ENCODE data around the gene SYT10.

The SYT10 gene

GRCh38 chr12:33439587-33440011, at the start of gene SYT10:
Gene SYT10, minus strand, starts transcription at chr12:33439819. Its CDS starts 297 bp downstream, at chr12:33439522.
- Mint-ChIP-seq H3K27ac (peak within 1 kb of the TSS; percentile 85 to 88 (median 86)), H3K4me3 (peak within 1 kb of the TSS; percentile 92 to 97 (median 96)), H3K36me3 (ENCODE audit: low read depth) (no peaks in the 10 kb centered on the region), H3K9me3 (no peaks in the 10 kb centered on the region), H3K27me3 (ENCODE audit: low read depth) (peaks cover 81% of the 10 kb centered on the region), H3K4me1 (peaks cover 4% of the 10 kb centered on the region)
- TF ChIP-seq, protein P1, sequence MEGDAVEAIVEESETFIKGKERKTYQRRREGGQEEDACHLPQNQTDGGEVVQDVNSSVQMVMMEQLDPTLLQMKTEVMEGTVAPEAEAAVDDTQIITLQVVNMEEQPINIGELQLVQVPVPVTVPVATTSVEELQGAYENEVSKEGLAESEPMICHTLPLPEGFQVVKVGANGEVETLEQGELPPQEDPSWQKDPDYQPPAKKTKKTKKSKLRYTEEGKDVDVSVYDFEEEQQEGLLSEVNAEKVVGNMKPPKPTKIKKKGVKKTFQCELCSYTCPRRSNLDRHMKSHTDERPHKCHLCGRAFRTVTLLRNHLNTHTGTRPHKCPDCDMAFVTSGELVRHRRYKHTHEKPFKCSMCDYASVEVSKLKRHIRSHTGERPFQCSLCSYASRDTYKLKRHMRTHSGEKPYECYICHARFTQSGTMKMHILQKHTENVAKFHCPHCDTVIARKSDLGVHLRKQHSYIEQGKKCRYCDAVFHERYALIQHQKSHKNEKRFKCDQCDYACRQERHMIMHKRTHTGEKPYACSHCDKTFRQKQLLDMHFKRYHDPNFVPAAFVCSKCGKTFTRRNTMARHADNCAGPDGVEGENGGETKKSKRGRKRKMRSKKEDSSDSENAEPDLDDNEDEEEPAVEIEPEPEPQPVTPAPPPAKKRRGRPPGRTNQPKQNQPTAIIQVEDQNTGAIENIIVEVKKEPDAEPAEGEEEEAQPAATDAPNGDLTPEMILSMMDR (IDR thresholded peaks at IDR 0.05; ENCODE audit: unreplicated experiment in 3 of 3), result no peak

DNA sequence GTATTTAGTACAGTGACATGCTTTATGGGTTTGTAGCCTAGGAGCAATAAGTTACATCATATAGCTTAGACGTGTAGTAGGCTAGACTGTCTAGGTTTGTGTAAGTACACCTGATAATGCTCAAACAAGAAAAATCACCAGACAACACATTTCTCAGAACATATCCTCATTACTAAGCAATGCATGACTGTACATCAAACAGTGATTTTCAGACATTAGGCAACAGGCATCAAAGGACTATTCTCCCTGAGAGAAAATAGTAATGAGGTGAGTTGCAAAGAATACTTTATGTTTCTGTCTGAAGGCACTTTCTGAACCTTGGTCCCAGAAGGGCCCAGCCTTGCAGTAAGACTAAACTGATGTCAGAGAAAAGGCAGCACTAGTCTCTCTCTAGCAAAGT, 48.4 kb upstream of the SYT10 start:
- peaks cover 9% of the 10 kb centered on the region for H3K9me3 Mint-ChIP-seq
- H3K27ac Mint-ChIP-seq, result no peak overlapping the region
- H3K36me3 Mint-ChIP-seq (ENCODE audit: low read depth), result no peaks in the 10 kb centered on the region
- H3K27me3 Mint-ChIP-seq (ENCODE audit: low read depth), result no peaks in the 10 kb centered on the region
- H3K4me3 Mint-ChIP-seq, result no peak overlapping the region
- H3K4me1 Mint-ChIP-seq, result no peaks in the 10 kb centered on the region
- TF ChIP-seq, protein P1 (IDR thresholded peaks at IDR 0.05; ENCODE audit: unreplicated experiment in 3 of 3), result no peak

GRCh38 chr12:33486058-33486457, 46.4 kb upstream of the SYT10 start:
- Mint-ChIP-seq H3K27ac (no peak overlapping the region), H3K36me3 (ENCODE audit: low read depth) (no peaks in the 10 kb centered on the region), H3K4me3 (no peak overlapping the region), H3K4me1 (no peaks in the 10 kb centered on the region), H3K9me3 (peaks cover 2% of the 10 kb centered on the region), H3K27me3 (ENCODE audit: low read depth) (no peaks in the 10 kb centered on the region)
- TF ChIP-seq, protein P1 (IDR thresholded peaks at IDR 0.05; ENCODE audit: unreplicated experiment in 3 of 3), result no peak

- no peaks in the 10 kb centered on the region for H3K27me3 Mint-ChIP-seq (ENCODE audit: low read depth)
- no peak overlapping the region for H3K27ac Mint-ChIP-seq
- H3K4me1 Mint-ChIP-seq, result no peaks in the 10 kb centered on the region
- H3K9me3 Mint-ChIP-seq, result no peaks in the 10 kb centered on the region
- H3K36me3 Mint-ChIP-seq (ENCODE audit: low read depth), result no peaks in the 10 kb centered on the region
- TF ChIP-seq, protein P1 (IDR thresholded peaks at IDR 0.05; ENCODE audit: unreplicated experiment in 3 of 3), result no peak
- no peak overlapping the region for H3K4me3 Mint-ChIP-seq
Observed at GRCh38 chr12:33484161-33484560, 44.5 kb upstream of the SYT10 start.

DNA sequence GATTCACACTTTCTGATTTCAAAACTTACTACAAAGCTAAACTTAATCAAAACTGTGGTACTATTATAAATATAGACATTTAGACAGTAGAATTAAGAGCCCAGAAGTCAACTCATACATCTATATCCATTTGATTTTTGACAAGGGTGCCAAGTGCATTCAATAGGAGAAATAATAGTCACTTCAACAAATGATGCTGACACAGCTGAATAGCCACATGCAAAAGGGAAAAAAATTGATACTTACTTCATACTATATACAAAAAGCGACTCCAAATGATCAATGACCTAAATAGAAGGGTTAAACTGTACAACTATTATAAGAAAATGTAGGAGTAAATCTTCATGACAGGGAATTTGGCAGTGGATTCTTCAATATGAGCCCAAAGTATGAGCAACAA, 40.7 kb upstream of the SYT10 start:
- Mint-ChIP-seq H3K27ac (no peak overlapping the region), H3K27me3 (ENCODE audit: low read depth) (peaks cover 4% of the 10 kb centered on the region), H3K9me3 (peaks cover 4% of the 10 kb centered on the region), H3K4me3 (no peak overlapping the region), H3K4me1 (no peaks in the 10 kb centered on the region), H3K36me3 (ENCODE audit: low read depth) (no peaks in the 10 kb centered on the region)
- TF ChIP-seq, protein P1 (IDR thresholded peaks at IDR 0.05; ENCODE audit: unreplicated experiment in 3 of 3), result no peak

DNA sequence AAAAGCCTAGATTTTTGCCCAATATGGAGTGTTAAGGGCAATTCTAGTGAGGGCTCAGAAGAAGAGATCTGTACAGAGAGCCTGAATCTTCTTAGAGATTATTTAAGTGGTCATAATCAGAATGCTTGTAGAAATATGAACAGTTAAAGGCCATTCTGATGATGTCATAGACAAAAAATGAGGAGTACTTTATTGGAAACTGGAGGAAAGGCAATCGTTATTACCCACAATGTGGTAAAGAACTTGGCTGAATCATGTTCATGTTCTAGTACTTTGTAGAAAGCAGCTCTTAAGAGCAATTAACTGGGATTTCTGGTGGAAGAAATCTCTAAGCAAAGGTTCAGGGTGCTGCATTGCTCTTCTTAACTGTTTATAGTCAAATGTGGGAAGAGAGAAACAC, 36.4 kb upstream of the SYT10 start:
- no peaks in the 10 kb centered on the region for H3K36me3 Mint-ChIP-seq (ENCODE audit: low read depth)
- H3K4me3 Mint-ChIP-seq, result no peak overlapping the region
- H3K4me1 Mint-ChIP-seq, result no peaks in the 10 kb centered on the region
- H3K9me3 Mint-ChIP-seq, result peaks cover 4% of the 10 kb centered on the region
- peaks cover 4% of the 10 kb centered on the region for H3K27me3 Mint-ChIP-seq (ENCODE audit: low read depth)
- TF ChIP-seq, protein P1 (IDR thresholded peaks at IDR 0.05; ENCODE audit: unreplicated experiment in 3 of 3), result no peak
- H3K27ac Mint-ChIP-seq, result no peak overlapping the region

All from nephron (organoid).